HL-60 (cell line): ENCODE measurements around the gene EEF1AKMT1.

Source experiments
- GABPA ChIP-seq: IDR thresholded peaks from 2 replicates; pipeline ENCODE4 v1.6.1; 2012; ENCODE audit warnings: low read depth
- POLR2AphosphoS5 ChIP-seq: IDR thresholded peaks from 2 replicates; pipeline ENCODE4 v1.6.1; 2012; ENCODE audit warnings: low read depth
- TF ChIP-seq, protein P1 (sequence below): IDR thresholded peaks from one replicate; pipeline ENCODE4 v1.5.1; 2011; ENCODE audit warnings: low read length, control low read depth, inconsistent platforms; ENCODE audit not compliant: insufficient read depth

DNA sequence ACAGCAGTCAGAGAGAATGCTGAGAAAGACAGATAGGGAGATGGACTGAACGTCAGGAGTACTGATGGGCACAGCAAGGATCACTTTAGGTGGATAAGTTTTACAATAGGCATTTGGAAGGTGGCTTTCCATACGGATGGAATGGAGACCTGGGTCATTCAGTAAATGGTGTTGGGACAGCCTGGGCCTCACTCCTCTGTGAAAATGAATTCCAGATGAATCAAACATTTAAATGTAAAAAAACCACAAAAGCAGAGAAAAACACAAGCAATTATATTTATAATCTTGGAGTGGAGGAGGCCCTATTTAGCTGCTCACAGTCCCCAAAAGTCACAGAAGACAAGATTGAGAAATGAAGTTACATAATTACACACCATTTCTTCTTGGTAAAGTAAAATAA, 65.5 kb downstream of the EEF1AKMT1 start:
- TF ChIP-seq, protein P1, sequence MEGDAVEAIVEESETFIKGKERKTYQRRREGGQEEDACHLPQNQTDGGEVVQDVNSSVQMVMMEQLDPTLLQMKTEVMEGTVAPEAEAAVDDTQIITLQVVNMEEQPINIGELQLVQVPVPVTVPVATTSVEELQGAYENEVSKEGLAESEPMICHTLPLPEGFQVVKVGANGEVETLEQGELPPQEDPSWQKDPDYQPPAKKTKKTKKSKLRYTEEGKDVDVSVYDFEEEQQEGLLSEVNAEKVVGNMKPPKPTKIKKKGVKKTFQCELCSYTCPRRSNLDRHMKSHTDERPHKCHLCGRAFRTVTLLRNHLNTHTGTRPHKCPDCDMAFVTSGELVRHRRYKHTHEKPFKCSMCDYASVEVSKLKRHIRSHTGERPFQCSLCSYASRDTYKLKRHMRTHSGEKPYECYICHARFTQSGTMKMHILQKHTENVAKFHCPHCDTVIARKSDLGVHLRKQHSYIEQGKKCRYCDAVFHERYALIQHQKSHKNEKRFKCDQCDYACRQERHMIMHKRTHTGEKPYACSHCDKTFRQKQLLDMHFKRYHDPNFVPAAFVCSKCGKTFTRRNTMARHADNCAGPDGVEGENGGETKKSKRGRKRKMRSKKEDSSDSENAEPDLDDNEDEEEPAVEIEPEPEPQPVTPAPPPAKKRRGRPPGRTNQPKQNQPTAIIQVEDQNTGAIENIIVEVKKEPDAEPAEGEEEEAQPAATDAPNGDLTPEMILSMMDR = no peak
- TF ChIP-seq POLR2AphosphoS5 (no peak), GABPA (no peak)
